Frontal cortex (tissue), 4 donors: ENCODE data around the gene ACOX1. TPM values are rescaled to one million over a fixed set of nuclear protein-coding genes. Genes with fewer than 3 reads are reported as not detected.

Experiments used
- DNase-seq, 2 donors: peaks; one replicate each; pipeline ENCODE4 v3.0.0; 2012; ENCODE audit warnings: low spot score in 2 of 2
- FAIRE-seq: peaks from 2 replicates; lab custom pipeline; 2012; peaks lifted over from hg19 to GRCh38; lab: Jason Lieb, UNC
- total RNA-seq: library from RNA; depleted of rRNA; stranded (reverse); fragments of >200 nt; gene quantifications from one replicate; pipeline ENCODE4 v1.2.3, GENCODE V29; 2014
- donor health status: control.
- donor health status: control.
- donor health status: control.

ACOX1 gene
- total RNA-seq, 1 donor from 2014 or later = 98.2 TPM

DNA sequence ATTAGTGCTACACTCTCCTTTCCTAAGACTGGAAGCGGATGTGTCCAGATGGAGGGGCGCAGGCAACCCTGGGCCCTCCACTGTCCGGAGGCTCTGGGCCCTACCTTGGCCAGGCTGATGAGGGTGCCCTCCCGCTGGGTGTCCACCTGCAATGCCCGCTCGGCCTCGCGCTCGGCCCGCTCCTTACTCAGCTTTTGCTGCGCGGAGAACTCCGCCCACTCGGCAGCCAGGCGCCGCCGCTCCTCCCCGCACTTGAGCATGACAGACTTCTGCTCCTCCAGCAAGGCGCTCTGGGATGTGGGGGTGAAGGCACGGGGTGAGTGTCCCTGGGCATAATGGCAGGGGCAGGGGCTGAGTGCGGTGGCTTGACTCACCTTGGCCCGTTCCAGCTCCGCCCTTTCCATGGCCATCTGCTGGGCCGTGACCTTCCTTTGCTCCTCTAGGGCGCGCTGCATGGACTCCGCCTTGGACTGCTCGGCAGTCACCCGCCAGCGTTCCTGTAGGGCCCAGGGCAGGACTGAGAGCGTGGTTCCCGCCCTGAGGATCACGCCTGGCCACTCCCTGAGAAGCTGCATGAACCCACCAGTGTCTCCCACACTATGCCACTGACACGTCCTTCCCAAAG, 64.2 kb downstream of the ACOX1 start:
- DNase-seq = no peak
- FAIRE-seq = no peak

DNA sequence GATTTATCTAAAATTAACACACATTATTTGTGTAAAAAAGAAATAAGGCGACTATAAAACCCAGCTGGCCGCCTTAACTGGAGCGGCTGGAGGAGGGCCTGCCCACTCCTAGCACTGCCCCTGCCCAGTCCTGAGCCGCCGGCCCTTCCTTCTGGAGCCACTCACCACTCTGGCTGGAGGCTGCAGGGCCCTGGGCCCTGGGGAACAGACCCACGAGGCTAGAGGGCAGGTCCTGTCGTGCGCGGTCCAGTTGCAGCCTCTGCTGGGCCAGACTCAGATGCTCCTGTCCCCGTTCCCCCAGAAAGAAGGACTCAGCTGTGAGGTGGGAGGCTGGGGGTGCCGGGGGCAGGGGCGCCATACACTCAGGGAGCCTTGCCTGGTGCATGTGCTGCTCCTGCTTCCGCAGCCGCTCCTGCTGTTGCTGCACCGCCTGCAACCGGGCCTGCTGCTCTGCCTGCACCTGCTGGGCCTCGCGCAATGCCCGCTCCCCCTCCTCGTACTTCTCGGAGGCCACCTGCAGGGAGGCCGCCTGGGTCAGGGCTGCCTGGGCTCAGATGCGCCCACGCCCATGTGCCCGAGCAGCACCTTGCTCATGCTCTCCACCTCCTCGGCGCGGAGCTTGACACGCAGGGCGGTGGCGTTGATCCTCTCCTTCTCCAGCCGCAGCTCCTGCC, 65.3 kb downstream of the ACOX1 start:
- DNase-seq (no peak), FAIRE-seq (no peak)

DNA sequence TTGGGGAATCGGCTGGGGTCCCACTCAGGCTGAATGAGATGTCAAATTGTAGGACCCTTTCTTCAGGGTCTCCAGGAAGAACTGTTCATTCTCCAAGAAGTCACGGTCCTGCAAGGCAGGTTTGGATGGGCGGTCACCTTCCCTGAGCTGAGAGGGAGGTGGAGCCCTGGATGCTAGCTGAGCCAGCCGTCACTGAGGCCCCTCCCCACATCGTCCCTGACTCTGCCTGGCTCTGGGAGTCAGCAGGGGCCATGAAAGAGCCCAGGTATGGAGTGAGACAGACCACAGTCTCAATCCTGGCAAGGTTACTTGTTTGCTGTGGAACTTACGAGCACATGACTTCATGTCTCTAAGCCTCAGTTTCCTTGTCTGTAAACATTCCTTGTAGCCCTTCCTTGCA, 68.3 kb downstream of the ACOX1 start:
- DNase-seq = no peak
- FAIRE-seq = no peak

DNA sequence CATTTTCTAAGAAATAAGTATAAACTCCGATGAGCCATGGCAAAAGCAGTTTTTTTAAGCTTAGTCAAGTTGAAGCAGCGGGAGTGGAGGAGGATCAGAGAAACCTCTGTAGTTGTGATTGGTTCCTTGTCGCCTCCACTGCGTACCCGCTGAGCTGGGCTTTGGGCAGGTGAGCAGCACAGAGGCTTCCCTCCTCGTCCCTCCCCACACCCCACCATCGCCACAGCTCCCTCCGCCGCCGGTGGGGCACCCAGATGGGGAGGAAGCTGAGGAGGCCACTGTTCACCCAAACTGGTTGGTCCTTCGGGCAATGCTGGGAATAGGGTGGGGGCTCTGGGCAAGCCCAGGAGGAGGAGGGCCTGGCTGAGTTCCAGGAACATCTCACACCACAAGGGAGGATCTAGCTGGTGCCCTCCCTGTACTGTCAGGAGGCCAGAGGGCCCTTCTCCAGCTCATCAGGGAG, 69.1 kb downstream of the ACOX1 start:
- no peak for FAIRE-seq
- no peak for DNase-seq

DNA sequence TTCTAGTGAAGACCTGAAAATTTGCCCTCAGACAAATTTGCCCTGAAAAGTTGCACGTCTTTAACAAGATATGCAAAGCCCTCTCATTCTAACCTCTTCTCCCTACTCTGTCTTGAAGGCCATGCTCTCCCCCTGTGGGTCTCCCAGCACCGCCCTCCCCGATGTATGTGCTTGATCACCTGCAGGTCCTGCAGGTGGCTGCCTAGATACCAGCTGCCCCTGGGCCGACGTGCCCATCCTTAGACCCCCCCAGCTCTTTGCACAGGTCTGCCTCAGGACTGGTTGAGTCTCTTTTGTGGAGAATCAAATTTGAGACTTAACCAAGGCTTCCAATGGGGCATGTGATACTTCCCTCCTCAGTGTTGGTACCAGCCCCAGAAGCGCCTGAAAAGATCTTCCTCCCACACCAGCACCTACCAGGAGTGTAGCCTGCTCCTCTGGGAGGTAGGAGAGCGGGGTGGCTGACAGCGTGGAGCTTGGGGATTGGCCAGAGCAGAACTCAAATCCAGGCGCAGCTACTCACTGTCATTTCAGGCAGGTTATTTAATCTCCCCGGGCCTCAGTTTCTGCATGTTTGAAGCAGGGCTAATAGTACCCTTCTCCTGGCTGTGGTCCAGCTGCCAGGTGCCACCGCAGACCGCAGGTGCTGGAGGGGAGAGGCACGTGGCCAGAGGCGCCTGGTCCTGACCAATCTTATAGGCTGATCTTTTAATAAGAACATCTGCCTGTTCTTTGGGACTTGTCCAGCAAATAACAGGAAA, 69.7 kb downstream of the ACOX1 start:
- DNase-seq = no peak
- FAIRE-seq = no peak

DNA sequence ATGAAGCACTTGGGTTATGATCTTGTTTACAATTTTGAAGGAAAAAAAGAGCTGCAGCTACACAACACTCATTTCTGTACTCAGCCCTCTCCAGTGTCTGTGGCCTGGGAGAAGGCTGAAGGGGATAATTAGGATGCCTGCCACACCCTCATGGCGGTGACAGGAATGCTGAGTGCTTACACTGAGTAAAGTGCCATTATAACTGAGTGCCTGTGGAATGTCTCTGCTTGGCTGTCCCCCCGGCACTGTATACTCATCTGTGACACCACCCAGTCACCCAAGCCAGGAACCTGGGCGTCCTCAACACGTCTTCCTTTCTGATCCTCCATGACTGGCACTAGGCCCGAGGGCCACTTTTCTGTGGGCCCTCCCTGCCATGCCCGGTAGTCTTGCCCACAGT, 70.8 kb downstream of the ACOX1 start:
- no peak for FAIRE-seq
- DNase-seq = no peak

DNA sequence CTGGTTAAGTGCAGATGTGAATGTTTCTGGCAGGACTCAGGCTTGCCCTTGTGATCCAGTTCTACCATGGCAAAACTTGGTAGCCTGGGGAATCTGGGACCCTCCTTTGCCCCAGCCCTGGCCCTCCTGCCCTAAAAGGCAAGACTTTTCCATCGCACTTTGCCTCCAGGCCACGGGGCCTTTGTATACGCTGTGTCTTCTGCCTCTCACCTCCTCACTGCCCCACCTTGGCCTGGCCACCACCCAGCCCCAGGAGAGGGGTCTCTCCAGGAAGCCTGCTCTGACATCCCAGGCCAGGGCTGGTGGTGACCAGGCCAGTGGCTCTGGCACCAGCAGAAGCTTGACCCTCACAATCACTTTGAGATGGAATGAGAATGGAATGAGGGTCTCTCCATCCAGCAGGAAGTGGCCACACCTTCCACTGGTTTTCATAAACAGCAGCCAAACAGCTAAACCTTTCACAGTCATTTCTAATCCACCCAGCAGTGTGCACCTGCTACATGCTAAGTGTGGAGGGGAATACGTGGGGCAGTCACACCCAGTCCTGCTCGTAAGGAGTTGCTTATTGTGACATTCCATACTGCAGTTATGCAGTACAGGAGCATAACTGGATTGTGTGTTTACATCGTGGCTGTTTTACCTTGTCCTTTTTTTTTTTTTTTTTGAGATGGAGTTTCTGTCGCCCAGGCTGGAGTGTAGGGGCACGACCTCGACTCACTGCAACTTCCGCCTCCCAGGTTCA, 72.7 kb downstream of the ACOX1 start:
- no peak for FAIRE-seq
- no peak for DNase-seq

DNA sequence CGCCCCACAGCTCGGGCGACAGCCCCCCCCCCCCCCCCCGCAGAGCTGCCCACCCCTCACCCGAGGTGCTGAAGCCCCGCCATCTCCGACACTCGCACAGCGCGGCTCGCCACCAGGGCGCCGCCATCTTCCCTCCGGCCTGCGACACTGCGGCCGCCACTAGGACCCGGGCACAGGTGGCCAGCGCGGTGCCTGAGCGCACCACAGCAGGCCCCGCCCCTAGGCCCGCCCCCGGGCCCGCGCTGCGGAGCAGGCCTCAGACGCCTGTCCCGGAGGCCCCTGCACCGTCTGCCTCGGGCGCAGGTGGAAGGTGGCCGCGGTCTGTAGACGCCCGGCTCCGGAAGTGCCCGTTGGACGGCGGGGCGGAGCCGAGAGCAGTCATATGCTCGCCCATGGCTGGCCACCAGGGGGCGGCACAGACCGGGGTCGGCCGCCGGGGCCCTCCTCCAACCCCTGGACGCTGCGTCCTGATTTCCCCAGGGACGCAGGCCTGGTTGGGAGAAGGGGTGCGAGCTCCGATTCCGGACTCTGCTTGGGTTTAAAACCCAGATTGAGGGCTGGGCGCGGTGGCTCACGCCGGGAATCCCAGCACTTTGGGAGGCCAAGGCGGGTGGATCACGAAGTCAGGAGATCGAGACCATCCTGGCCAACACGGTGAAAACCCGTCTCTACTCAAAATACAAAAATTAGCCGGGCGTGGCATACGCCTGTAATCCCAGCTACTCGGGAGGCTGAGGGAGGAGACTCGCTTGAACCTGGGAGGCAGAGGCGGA, 74.0 kb downstream of the ACOX1 start, which contains the start of gene MRPL38:
Gene MRPL38, minus strand, starts transcription at position 136 of the 773 bp plus-strand sequence. Its CDS starts 9 bp downstream, at position 127.
- DNase-seq = peak; percentile 92 to 95
- no peak for FAIRE-seq

DNA sequence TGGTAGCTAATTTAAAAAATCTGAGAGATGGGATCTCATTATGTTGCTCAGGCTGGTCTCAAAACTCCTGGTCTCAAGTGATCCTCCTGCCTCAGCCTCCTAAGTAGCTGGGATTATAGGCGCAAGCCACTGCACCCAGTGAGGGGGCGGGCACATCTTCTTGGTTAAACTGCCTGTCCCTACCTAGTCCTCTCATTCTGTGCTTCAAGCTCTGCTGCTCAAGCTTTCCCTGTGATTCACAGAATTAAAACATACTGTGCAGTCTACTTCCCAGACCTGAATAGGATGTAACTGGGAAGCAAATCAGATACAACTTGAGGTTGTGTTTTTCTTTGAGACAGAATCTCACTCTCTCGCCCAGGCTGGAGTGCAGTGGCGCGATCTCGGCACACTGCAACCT, 76.6 kb downstream of the ACOX1 start:
- DNase-seq = no peak
- no peak for FAIRE-seq

DNA sequence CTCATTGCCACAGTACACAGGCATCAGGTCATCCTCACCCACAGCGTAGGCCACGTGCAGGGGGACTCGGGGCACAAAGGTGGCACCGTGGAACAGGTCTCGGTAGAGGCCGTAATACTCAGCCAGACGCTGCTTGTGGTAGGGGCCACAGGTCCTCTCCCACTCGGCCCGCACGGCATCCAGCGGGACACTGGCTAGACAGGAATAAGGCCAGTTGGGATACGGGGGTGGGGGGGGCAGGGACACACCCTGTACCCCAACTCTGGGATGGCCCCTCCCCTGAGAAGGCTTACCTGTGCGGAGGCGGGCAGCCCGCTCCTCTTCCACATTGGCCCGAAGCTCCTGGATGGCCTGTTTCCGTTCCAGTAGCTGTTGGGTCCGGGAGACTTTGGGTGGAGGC, 77.2 kb downstream of the ACOX1 start:
- no peak for FAIRE-seq
- DNase-seq = no peak

DNA sequence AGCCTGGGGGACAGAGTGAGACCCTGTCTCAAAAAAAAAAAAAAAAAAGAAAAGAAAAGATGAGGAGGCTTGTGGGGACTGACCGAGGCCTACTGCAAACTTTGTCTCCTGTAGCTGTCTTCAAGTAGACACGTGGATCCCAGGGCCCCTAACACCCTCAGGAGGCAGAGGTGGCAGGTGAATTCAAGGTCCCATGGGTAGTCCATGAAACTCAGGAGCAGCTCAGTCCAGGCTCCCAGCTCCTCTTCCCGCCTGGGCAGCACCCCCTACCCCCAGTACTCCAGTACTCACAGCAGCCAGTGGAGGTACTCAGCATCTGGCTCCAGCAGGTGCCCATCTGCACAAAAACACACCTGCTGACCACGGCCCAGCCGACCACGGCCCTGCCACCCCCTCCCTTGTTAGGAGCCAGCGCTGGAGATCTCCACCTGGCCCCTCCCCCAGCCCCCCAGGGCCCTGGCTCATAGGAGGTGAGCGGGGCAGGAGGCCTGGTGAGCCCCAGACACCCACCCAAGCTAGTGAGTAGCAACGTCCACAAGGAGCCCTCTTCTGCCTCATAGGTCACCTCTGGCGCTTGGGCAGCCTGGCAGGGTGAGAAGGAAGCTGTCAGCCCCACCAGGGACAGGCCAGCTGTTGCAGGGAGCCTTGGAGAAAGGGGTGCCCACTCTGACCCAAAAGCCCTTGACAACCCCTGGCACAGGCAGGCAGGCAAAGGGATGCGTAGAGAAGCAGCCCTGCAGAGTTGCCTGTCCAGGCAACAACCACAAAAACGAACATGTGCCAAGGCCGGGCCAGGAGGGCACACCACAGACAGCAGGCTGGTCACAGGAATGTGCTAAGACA, 78.1 kb downstream of the ACOX1 start:
- DNase-seq = no peak
- FAIRE-seq = no peak

DNA sequence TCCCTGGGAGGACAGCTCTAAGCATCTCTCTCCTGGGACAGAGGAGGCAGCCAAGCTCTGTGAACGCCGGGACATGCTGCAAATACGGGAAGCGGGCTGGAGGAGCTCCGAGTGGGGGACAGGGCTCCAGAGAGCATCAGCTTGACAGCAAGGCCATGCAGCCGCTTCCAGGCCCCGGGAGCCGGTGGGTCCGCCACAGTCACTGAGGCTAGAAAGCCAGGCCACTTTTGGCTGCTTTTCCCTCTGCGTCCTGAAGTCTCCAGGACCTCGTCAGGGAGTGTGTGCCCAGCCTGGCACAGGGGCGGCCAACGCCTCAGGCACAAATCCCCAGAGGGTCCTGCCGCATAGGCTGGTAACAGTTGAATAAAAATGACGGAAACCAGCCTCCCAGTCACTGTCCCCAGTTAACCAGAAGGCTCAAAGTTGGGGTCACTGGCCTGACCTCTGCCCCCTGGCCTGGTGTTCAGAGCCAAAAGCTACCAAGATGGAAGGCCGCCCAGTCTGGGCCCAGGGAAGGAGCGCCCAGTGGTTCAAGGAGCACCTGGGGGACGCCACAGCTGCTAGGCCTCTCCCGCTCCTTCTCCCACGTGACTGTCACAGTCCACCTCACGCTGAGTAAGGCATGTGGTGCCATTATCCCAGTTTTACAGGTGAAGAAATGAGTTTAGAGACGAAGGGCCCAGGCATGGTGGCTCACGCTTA, 79.0 kb downstream of the ACOX1 start:
- DNase-seq (no peak), FAIRE-seq (no peak)

DNA sequence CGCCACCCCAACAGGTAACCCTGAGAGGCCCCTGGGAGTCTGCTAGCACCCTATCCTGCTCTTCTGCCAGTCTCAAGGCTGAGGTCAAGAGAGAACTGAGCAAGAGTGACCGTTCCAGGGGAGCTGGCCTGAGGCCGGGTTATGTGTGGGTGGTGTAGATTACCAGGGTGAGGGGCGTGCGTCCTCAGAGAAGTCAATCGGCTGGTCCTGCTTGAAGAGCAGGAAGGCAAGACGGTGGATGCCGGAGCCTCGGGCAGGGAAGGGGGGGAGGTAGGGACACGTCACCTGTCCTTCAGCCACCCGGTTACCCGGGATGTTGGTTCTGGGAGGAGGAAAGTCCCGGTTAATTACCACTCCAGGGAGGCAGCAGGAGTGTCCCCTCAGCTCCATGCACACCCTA, 79.6 kb downstream of the ACOX1 start:
- FAIRE-seq = no peak
- DNase-seq = no peak

DNA sequence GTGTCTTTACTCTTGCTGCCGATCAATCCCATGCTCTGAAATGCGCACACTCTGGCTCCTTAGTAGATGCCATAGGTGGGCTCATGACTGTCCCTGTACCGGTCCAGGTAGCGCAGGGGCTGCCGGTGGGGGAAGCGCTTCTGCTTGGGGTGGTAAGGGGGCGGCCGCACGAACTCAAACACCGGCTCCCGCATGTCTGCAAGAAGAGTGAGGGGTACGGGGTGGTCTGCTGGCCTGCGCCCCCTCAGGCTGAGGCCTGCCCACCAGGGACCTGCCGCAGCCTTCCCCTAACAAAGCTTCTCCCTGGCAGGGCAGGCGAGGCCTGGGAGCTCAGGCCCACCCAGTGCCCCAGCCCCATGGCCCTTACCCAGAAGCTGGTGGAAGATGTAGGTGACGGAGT, 80.2 kb downstream of the ACOX1 start:
- FAIRE-seq = no peak
- no peak for DNase-seq

DNA sequence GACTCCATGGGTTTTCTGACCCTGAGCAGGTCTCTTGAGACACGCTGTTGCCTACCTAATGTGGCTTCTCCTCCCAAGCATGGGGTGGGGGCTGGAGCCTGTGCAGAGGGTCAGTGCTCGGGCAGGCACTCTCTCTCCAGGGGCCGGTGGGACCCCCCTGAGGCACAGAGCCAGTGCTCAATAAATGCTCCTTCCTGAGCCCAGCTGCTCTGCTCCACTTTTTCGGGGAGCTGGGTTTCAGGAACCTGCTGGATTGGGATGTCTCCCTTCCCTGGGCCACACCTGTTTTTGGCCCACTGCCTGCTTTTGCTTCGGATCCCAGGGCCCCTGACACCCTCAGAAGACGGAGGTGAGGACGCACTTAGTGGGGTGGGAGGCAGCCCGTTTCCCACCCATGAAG, 80.9 kb downstream of the ACOX1 start:
- FAIRE-seq (no peak), DNase-seq (no peak)

DNA sequence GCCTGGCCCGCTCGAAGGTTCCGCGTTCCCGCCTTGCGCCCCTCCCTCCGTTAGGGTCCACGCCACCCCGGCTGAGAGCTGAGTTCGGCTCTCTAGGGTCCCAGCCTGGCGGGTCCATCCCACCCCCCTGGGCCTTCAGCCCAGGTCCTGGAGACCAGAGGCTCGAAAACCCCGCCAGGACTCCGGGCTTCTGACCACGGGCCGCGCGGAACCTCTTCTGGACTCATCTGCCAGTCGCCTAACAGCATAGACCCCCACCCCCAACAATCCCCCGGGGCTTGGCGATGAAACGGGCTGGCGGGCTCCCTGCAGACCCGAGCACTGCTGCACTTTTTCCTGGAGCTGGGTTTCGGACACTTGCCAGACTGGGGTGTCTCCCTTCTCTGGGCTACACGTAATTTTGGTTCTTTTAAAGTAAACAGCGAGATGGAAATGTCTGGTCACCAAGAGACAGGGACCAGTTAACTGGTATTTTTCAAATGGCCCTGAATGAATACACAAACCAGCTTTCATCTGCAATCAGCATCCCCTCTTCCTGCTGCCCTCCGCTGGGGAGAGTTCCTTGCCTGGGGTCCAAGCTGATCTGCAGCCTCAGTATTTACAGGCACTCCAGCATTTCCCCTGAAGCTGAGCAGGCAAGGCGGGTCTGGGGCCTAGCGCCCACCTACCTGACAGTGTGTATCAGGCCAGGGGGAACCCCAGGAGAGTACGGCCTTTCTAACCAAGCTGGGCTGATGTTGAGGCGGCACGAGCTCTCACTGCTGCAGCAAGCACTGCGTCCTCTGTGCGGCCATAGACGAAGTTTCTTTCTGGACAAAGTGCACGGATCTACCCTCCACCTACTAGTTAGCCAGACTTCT, 81.6 kb downstream of the ACOX1 start:
- DNase-seq = no peak
- FAIRE-seq = no peak
